Vagina (tissue), 2 donors: ENCODE results near the gene MRPS34. TPM values are rescaled to one million over a fixed set of nuclear protein-coding genes. Genes with fewer than 3 reads are reported as not detected.

ENCODE experiments used
- DNase-seq, 2 donors: peaks; one replicate each; pipeline ENCODE4 v3.0.0-alpha.2; 2017; ENCODE audit errors: extremely low spot score in 2 of 2
- H3K27ac ChIP-seq: fragments of 200-600 bp; sonication (generic); one replicate; pipeline ENCODE4 v1.5.1; 2019
- H3K27me3 ChIP-seq: fragments of 200-600 bp; sonication (generic); one replicate; pipeline ENCODE4 v1.5.1; 2019
- H3K36me3 ChIP-seq, 2 donors: fragments of 200-600 bp; sonication (generic); one replicate each; pipeline ENCODE4 v1.5.1; 2017 to 2019
- H3K4me1 ChIP-seq: fragments of 200-600 bp; sonication (generic); one replicate; pipeline ENCODE4 v1.5.1; 2019
- H3K4me3 ChIP-seq, 2 donors: fragments of 200-600 bp; sonication (generic); 1 replicate in 1 of 2; 2 replicates in 1 of 2; pipeline ENCODE4 v1.5.1; 2016 to 2019
- H3K9me3 ChIP-seq: fragments of 200-600 bp; sonication (generic); one replicate; pipeline ENCODE4 v1.5.1; 2019
- CTCF ChIP-seq, 3 experiments: fragments of 450-650 bp in 2 of 3; fragments of 200-600 bp in 1 of 3; sonication (generic) in 1 of 3; IDR thresholded peaks; one replicate each; pipeline ENCODE4 v1.5.1; 2017 to 2019; ENCODE audit warnings: antibody characterized with exemption in 3 of 3, mild to moderate bottlenecking in 2 of 3, moderate library complexity in 2 of 3
- POLR2A ChIP-seq, 2 donors: fragments of 450-650 bp; IDR thresholded peaks; one replicate each; pipeline ENCODE4 v1.6.1; 2017; ENCODE audit warnings: antibody characterized with exemption in 2 of 2, mild to moderate bottlenecking in 2 of 2, moderate library complexity in 2 of 2
- POLR2AphosphoS5 ChIP-seq, 2 donors: sonication (generic); formaldehyde crosslinking; IDR thresholded peaks; one replicate each; pipeline ENCODE4 v1.9.0; 2017; ENCODE audit warnings: antibody characterized with exemption in 2 of 2, mild to moderate bottlenecking in 2 of 2, low read depth in 1 of 2; ENCODE audit not compliant: insufficient read depth in 1 of 2
- intact Hi-C: fragments of 100-400 bp; cut with DNase I; formaldehyde crosslinking; loops from one replicate; pipeline ENCODE4 v1.15.1; 2023
- total RNA-seq: library from RNA; depleted of rRNA; stranded (reverse); fragments of >200 nt; gene quantifications from one replicate; pipeline ENCODE4 v1.2.3, GENCODE V29; 2016

MRPS34 gene
- total RNA-seq, 1 donor from 2014 or later = 89.6 TPM

GRCh38 chr16:1752853-1753252 is 20.1 kb downstream of the MRPS34 start:
- no peaks in the 10 kb centered on the region for H3K4me1 ChIP-seq
- no peak overlapping the region for H3K27ac ChIP-seq
- DNase-seq = no peak
- TF ChIP-seq POLR2AphosphoS5 (IDR thresholded peaks at IDR 0.05; ENCODE audit: insufficient read depth in 1 of 2, low read depth in 1 of 2) (no peak), POLR2A (IDR thresholded peaks at IDR 0.05) (no peak), CTCF (IDR thresholded peaks at IDR 0.05) (no peak)
- H3K9me3 ChIP-seq = no peaks in the 10 kb centered on the region
- intact Hi-C loops = no loop called here
- H3K4me3 ChIP-seq = no peak overlapping the region
- no peaks in the 10 kb centered on the region for H3K27me3 ChIP-seq
- H3K36me3 ChIP-seq = peaks cover 0 to 56% of the 10 kb centered on the region in 2 donors

- no peak for DNase-seq
- Histone ChIP-seq H3K27ac (no peak overlapping the region), H3K9me3 (no peaks in the 10 kb centered on the region), H3K27me3 (no peaks in the 10 kb centered on the region), H3K4me1 (no peaks in the 10 kb centered on the region), H3K36me3 (peaks cover 0 to 54% of the 10 kb centered on the region in 2 donors), H3K4me3 (no peak overlapping the region)
- no peak for TF ChIP-seq POLR2AphosphoS5 (IDR thresholded peaks at IDR 0.05; ENCODE audit: insufficient read depth in 1 of 2, low read depth in 1 of 2)
- intact Hi-C loops = no loop called here
Measured at GRCh38 chr16:1751946-1752345, 21.0 kb downstream of the MRPS34 start.

GRCh38 chr16:1749152-1750117 is 23.5 kb downstream of the MRPS34 start:
- Histone ChIP-seq H3K4me3 (no peak overlapping the region), H3K36me3 (peaks cover 0 to 58% of the 10 kb centered on the region in 2 donors), H3K27me3 (no peaks in the 10 kb centered on the region), H3K27ac (no peak overlapping the region), H3K4me1 (no peaks in the 10 kb centered on the region), H3K9me3 (no peaks in the 10 kb centered on the region)
- intact Hi-C loops = no loop called here
- no peak for DNase-seq
- TF ChIP-seq CTCF (IDR thresholded peaks at IDR 0.05) = no peak
- no peak for TF ChIP-seq POLR2A (IDR thresholded peaks at IDR 0.05)
- no peak for TF ChIP-seq POLR2AphosphoS5 (IDR thresholded peaks at IDR 0.05; ENCODE audit: insufficient read depth in 1 of 2, low read depth in 1 of 2)

- TF ChIP-seq CTCF (IDR thresholded peaks at IDR 0.05) (no peak), POLR2AphosphoS5 (IDR thresholded peaks at IDR 0.05; ENCODE audit: insufficient read depth in 1 of 2, low read depth in 1 of 2) (no peak), POLR2A (IDR thresholded peaks at IDR 0.05) (no peak)
- H3K27me3 ChIP-seq = no peaks in the 10 kb centered on the region
- no peaks in the 10 kb centered on the region for H3K9me3 ChIP-seq
- H3K4me3 ChIP-seq = no peak overlapping the region
- DNase-seq = no peak
- H3K27ac ChIP-seq = no peak overlapping the region
- intact Hi-C loops = no loop called here
- no peaks in the 10 kb centered on the region for H3K4me1 ChIP-seq
- H3K36me3 ChIP-seq = peaks cover 0 to 65% of the 10 kb centered on the region in 2 donors
Measured at GRCh38 chr16:1747934-1748333, 25.0 kb downstream of the MRPS34 start.

GRCh38 chr16:1746693-1747195 is 26.2 kb downstream of the MRPS34 start:
- H3K27ac ChIP-seq = no peak overlapping the region
- H3K9me3 ChIP-seq = no peaks in the 10 kb centered on the region
- no peak overlapping the region for H3K4me3 ChIP-seq
- H3K4me1 ChIP-seq = no peaks in the 10 kb centered on the region
- H3K27me3 ChIP-seq = no peaks in the 10 kb centered on the region
- peaks cover 0 to 57% of the 10 kb centered on the region in 2 donors for H3K36me3 ChIP-seq
- TF ChIP-seq CTCF (IDR thresholded peaks at IDR 0.05) = no peak
- TF ChIP-seq POLR2A (IDR thresholded peaks at IDR 0.05) = no peak
- no peak for TF ChIP-seq POLR2AphosphoS5 (IDR thresholded peaks at IDR 0.05; ENCODE audit: insufficient read depth in 1 of 2, low read depth in 1 of 2)
- no peak for DNase-seq
- intact Hi-C loops = no loop called here
